ENCODE results near the gene PTP4A2.

The PTP4A2 gene

GRCh38 chr1:31938184-31938975 lies at the start of gene PTP4A2:
PTP4A2 (minus strand) TSS chr1:31938368; CDS start chr1:31919065, 19,303 bp downstream.
- H3K4me3 ChIP-seq (ENCODE audit: low read depth, low read length), result peak within 1 kb of the TSS; percentile 96
- peak; percentile 97 for DNase-seq (ENCODE audit: low read depth)

GRCh38 chr1:31987135-31987619 lies 49.0 kb upstream of the PTP4A2 start:
- TF ChIP-seq POLR2A (IDR thresholded peaks at IDR 0.05; ENCODE audit: extremely low read depth, insufficient read length) (no peak), CTCF (IDR thresholded peaks at IDR 0.05; ENCODE audit: low read depth, low read length) (no peak), MAX (IDR thresholded peaks at IDR 0.05; ENCODE audit: low read depth, low read length) (no peak), MYC (IDR thresholded peaks at IDR 0.05; ENCODE audit: low read depth, low read length) (no peak)
- no peak for DNase-seq (ENCODE audit: low read depth)
- H3K4me3 ChIP-seq (ENCODE audit: low read depth, low read length), result no peak overlapping the region

More at GRCh38 chr1:31938184-31938975, at the start of gene PTP4A2:
- TF ChIP-seq MAX (IDR thresholded peaks at IDR 0.05; ENCODE audit: low read depth, low read length) (peak; percentile 98), MYC (IDR thresholded peaks at IDR 0.05; ENCODE audit: low read depth, low read length) (peak; percentile 97), POLR2A (IDR thresholded peaks at IDR 0.05; ENCODE audit: extremely low read depth, insufficient read length) (peak; percentile 89), CTCF (IDR thresholded peaks at IDR 0.05; ENCODE audit: low read depth, low read length) (peak; percentile 14)

- H3K4me3 ChIP-seq (ENCODE audit: low read depth, low read length), result no peak overlapping the region
- DNase-seq (ENCODE audit: low read depth), result no peak
- no peak for TF ChIP-seq POLR2A (IDR thresholded peaks at IDR 0.05; ENCODE audit: extremely low read depth, insufficient read length)
- no peak for TF ChIP-seq MAX (IDR thresholded peaks at IDR 0.05; ENCODE audit: low read depth, low read length)
- no peak for TF ChIP-seq MYC (IDR thresholded peaks at IDR 0.05; ENCODE audit: low read depth, low read length)
- no peak for TF ChIP-seq CTCF (IDR thresholded peaks at IDR 0.05; ENCODE audit: low read depth, low read length)
Measured at GRCh38 chr1:31985430-31985829, 47.3 kb upstream of the PTP4A2 start.

- DNase-seq (ENCODE audit: low read depth), result no peak
- H3K4me3 ChIP-seq (ENCODE audit: low read depth, low read length), result no peak overlapping the region
- no peak for TF ChIP-seq CTCF (IDR thresholded peaks at IDR 0.05; ENCODE audit: low read depth, low read length)
- no peak for TF ChIP-seq MAX (IDR thresholded peaks at IDR 0.05; ENCODE audit: low read depth, low read length)
- no peak for TF ChIP-seq MYC (IDR thresholded peaks at IDR 0.05; ENCODE audit: low read depth, low read length)
- TF ChIP-seq POLR2A (IDR thresholded peaks at IDR 0.05; ENCODE audit: extremely low read depth, insufficient read length), result no peak
Measured at GRCh38 chr1:31984419-31985347, 46.5 kb upstream of the PTP4A2 start.

GRCh38 chr1:31981972-31982371 lies 43.8 kb upstream of the PTP4A2 start:
- H3K4me3 ChIP-seq (ENCODE audit: low read depth, low read length), result no peak overlapping the region
- TF ChIP-seq CTCF (IDR thresholded peaks at IDR 0.05; ENCODE audit: low read depth, low read length), result no peak
- no peak for TF ChIP-seq MAX (IDR thresholded peaks at IDR 0.05; ENCODE audit: low read depth, low read length)
- no peak for TF ChIP-seq MYC (IDR thresholded peaks at IDR 0.05; ENCODE audit: low read depth, low read length)
- TF ChIP-seq POLR2A (IDR thresholded peaks at IDR 0.05; ENCODE audit: extremely low read depth, insufficient read length), result no peak
- DNase-seq (ENCODE audit: low read depth), result no peak
